Bronchial epithelial cell (primary cell): ENCODE results near the gene SLC16A3. TPM values are rescaled to one million over a fixed set of nuclear protein-coding genes. Genes with fewer than 3 reads are reported as not detected.

Source experiments
- DNase-seq: peaks from one replicate; pipeline ENCODE4 v3.0.0-alpha.2; 2010; ENCODE audit warnings: low read depth
- FAIRE-seq: peaks from 2 replicates; lab custom pipeline; 2011; peaks lifted over from hg19 to GRCh38; lab: Jason Lieb, UNC
- H3K27me3 ChIP-seq: 2 replicates; pipeline ENCODE4 v1.5.1; 2011; ENCODE audit warnings: low read length; ENCODE audit not compliant: control insufficient read depth, insufficient read depth
- H3K36me3 ChIP-seq: 2 replicates; pipeline ENCODE4 v1.5.1; 2011; ENCODE audit warnings: low read length; ENCODE audit not compliant: control insufficient read depth, insufficient read depth
- H3K4me3 ChIP-seq: 2 replicates; pipeline ENCODE4 v1.5.1; 2011; ENCODE audit warnings: mild to moderate bottlenecking, low read depth, low read length, control low read depth
- total RNA-seq: library from RNA; depleted of rRNA; stranded (reverse); fragments of >200 nt; gene quantifications from 2 replicates; pipeline ENCODE4 v1.2.1, GENCODE V29; 2014
- TF ChIP-seq, protein P1 (sequence below): IDR thresholded peaks from 2 replicates; pipeline ENCODE4 v1.5.1; 2011; ENCODE audit warnings: mild to moderate bottlenecking, moderate library complexity, low read length, control low read depth, inconsistent platforms; ENCODE audit not compliant: insufficient read depth, severe bottlenecking

The SLC16A3 gene
- total RNA-seq, 1 donor from 2014 or later = 162 TPM

GRCh38 chr17:82216301-82217119, 12.3 kb upstream of the SLC16A3 start:
- FAIRE-seq (no peak), DNase-seq (peak; percentile 82)
- H3K36me3 ChIP-seq = no peaks in the 10 kb centered on the region
- TF ChIP-seq, protein P1, sequence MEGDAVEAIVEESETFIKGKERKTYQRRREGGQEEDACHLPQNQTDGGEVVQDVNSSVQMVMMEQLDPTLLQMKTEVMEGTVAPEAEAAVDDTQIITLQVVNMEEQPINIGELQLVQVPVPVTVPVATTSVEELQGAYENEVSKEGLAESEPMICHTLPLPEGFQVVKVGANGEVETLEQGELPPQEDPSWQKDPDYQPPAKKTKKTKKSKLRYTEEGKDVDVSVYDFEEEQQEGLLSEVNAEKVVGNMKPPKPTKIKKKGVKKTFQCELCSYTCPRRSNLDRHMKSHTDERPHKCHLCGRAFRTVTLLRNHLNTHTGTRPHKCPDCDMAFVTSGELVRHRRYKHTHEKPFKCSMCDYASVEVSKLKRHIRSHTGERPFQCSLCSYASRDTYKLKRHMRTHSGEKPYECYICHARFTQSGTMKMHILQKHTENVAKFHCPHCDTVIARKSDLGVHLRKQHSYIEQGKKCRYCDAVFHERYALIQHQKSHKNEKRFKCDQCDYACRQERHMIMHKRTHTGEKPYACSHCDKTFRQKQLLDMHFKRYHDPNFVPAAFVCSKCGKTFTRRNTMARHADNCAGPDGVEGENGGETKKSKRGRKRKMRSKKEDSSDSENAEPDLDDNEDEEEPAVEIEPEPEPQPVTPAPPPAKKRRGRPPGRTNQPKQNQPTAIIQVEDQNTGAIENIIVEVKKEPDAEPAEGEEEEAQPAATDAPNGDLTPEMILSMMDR = no peak
- no peaks in the 10 kb centered on the region for H3K27me3 ChIP-seq
- no peak overlapping the region for H3K4me3 ChIP-seq

DNA sequence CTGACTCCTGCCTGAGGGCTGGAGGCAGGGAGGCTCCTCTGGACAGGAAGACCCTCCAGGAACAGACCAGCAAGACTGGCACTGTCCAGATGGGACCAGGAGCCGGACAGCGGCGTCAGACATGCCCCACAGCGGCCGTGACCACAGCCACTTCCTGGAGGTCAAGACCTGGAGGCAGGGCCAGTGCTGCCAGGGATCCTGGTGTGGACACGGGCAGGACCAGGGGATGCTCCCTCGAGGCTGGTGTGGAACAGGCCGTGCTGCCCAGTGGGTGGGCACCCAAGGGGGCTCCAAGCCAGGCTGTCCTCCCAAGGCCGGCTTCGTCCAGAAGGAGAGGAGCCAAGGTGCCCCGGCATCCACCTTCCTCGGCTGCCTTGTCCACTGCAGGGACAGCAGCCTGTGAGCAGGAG, 11.7 kb upstream of the SLC16A3 start:
- TF ChIP-seq, protein P1 = no peak
- H3K36me3 ChIP-seq = no peaks in the 10 kb centered on the region
- no peak for DNase-seq
- H3K4me3 ChIP-seq = no peak overlapping the region
- FAIRE-seq = no peak
- H3K27me3 ChIP-seq = no peaks in the 10 kb centered on the region

- no peaks in the 10 kb centered on the region for H3K27me3 ChIP-seq
- H3K4me3 ChIP-seq = no peak overlapping the region
- no peaks in the 10 kb centered on the region for H3K36me3 ChIP-seq
- FAIRE-seq = no peak
- DNase-seq = peak; percentile 58
- TF ChIP-seq, protein P1 = no peak
Observed at GRCh38 chr17:82217530-82218204, 11.2 kb upstream of the SLC16A3 start.

GRCh38 chr17:82218349-82219075, 10.3 kb upstream of the SLC16A3 start:
- no peak for FAIRE-seq
- no peak for DNase-seq
- TF ChIP-seq, protein P1 = no peak
- Histone ChIP-seq H3K36me3 (no peaks in the 10 kb centered on the region), H3K4me3 (no peak overlapping the region), H3K27me3 (no peaks in the 10 kb centered on the region)

GRCh38 chr17:82219083-82219482, 9.8 kb upstream of the SLC16A3 start:
- no peak overlapping the region for H3K4me3 ChIP-seq
- no peak for DNase-seq
- no peaks in the 10 kb centered on the region for H3K27me3 ChIP-seq
- no peak for FAIRE-seq
- TF ChIP-seq, protein P1 = no peak
- no peaks in the 10 kb centered on the region for H3K36me3 ChIP-seq
